ENCODE results near the gene NFKBIL1. TPM values are rescaled to one million over a fixed set of nuclear protein-coding genes. Genes with fewer than 3 reads are reported as not detected.
A peak's percentile ranks its signal among the peaks of the same experiment; 100 is the strongest.

The NFKBIL1 gene
- total RNA-seq, 1 experiment from 2014 or later = 15.1 TPM

DNA sequence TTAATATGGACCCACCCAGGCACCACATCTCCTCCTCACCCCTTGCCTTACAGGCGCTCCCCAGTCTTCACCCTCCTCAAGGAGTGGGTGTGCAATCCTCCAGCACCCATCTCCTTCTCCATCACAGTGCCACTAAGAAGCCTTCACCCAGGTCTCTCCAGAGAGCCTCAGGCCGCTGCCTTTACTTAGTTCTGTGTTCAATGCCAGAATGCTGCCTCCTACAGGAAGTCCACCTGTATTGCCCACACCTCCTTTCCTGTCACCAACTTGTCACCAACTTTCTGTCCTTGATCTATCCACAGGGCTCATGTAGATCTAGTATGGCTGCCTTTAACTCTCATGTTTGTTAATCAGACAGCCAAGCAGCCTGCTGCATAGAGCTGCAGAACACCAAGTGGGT is 38.1 kb downstream of the NFKBIL1 start:
- no peaks in the 10 kb centered on the region for H4K20me1 ChIP-seq (ENCODE audit: control insufficient read depth, insufficient read depth, insufficient read length)
- no peak overlapping the region for H3T11ph ChIP-seq (ENCODE audit: low read length)
- peak; percentile 66 for DNase-seq
- H2BK20ac ChIP-seq (ENCODE audit: low read depth, low read length, poor library complexity, severe bottlenecking) = no peak overlapping the region
- H3K56ac ChIP-seq (ENCODE audit: insufficient read length, low read depth, low read length) = no peak overlapping the region
- H2BK15ac ChIP-seq (ENCODE audit: low read depth, low read length) = no peak overlapping the region
- H2AK5ac ChIP-seq (ENCODE audit: insufficient read length, low read length) = no peak overlapping the region
- no peak overlapping the region for H3K9ac ChIP-seq (ENCODE audit: extremely low read depth, insufficient read length, low read length)
- no peaks in the 10 kb centered on the region for H3K27me3 ChIP-seq (ENCODE audit: insufficient read depth, low read length)
- peaks cover 23 to 35% of the 10 kb centered on the region in 2 experiments for H3K4me1 Mint-ChIP-seq
- H4K5ac ChIP-seq (ENCODE audit: insufficient read length, low read depth, low read length) = no peak overlapping the region
- H3K27ac ChIP-seq (ENCODE audit: insufficient read length, low read depth, low read length) = no peak overlapping the region
- TF ChIP-seq, protein P1, sequence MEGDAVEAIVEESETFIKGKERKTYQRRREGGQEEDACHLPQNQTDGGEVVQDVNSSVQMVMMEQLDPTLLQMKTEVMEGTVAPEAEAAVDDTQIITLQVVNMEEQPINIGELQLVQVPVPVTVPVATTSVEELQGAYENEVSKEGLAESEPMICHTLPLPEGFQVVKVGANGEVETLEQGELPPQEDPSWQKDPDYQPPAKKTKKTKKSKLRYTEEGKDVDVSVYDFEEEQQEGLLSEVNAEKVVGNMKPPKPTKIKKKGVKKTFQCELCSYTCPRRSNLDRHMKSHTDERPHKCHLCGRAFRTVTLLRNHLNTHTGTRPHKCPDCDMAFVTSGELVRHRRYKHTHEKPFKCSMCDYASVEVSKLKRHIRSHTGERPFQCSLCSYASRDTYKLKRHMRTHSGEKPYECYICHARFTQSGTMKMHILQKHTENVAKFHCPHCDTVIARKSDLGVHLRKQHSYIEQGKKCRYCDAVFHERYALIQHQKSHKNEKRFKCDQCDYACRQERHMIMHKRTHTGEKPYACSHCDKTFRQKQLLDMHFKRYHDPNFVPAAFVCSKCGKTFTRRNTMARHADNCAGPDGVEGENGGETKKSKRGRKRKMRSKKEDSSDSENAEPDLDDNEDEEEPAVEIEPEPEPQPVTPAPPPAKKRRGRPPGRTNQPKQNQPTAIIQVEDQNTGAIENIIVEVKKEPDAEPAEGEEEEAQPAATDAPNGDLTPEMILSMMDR (conservative IDR thresholded peaks at IDR 0.05) = peak; percentile 77
- no peaks in the 10 kb centered on the region for H3K79me1 ChIP-seq (ENCODE audit: insufficient read depth, low read depth, low read length, poor library complexity, severe bottlenecking)
- H3K79me2 ChIP-seq (ENCODE audit: insufficient read depth, low read length) = no peaks in the 10 kb centered on the region
- no peak overlapping the region for H3K27ac Mint-ChIP-seq
- H4K8ac ChIP-seq (replicated peaks; ENCODE audit: insufficient read length, low read depth, low read length) = no peak overlapping the region
- no peak overlapping the region for H3K23ac ChIP-seq (ENCODE audit: insufficient read length, low read depth, low read length)
- H3K36me3 Mint-ChIP-seq (ENCODE audit: insufficient read depth in 1 of 3, low read depth in 3 of 3) = no peaks in the 10 kb centered on the region
- WGBS (ENCODE audit: extremely low coverage, insufficient read length, low lambda C conversion rate) = no CpG with 5 or more reads among the region's 2 CpGs
- no peak overlapping the region for H3K4ac ChIP-seq (ENCODE audit: low read depth, low read length)
- no peak overlapping the region for H4K91ac ChIP-seq (ENCODE audit: insufficient read length, low read depth, low read length)
- H3K9me3 ChIP-seq (ENCODE audit: control insufficient read depth, low read depth, low read length) = no peaks in the 10 kb centered on the region
- H2AFZ ChIP-seq (ENCODE audit: low read length) = no peak overlapping the region
- peaks cover 11% of the 10 kb centered on the region for H3K23me2 ChIP-seq (ENCODE audit: insufficient read length, low read depth, low read length, poor library complexity, severe bottlenecking)
- H3K4me2 ChIP-seq (ENCODE audit: insufficient read depth, insufficient read length, low read length) = no peak overlapping the region
- H3K9me3 Mint-ChIP-seq = no peaks in the 10 kb centered on the region; a peak in 1 of 5 replicates
- no peak overlapping the region for H3K18ac ChIP-seq (ENCODE audit: insufficient read length, low read depth, low read length)
- no peak overlapping the region for H2BK120ac ChIP-seq (ENCODE audit: low read depth, low read length, poor library complexity, severe bottlenecking)
- H2BK12ac ChIP-seq (ENCODE audit: insufficient read length, low read depth, low read length) = no peak overlapping the region
- H3K4me3 Mint-ChIP-seq = no peak overlapping the region
- peaks cover 2% of the 10 kb centered on the region; the same call in 1 of the 2 replicates for H3K4me1 ChIP-seq (ENCODE audit: insufficient read depth, low read length)
- H3K14ac ChIP-seq (ENCODE audit: insufficient read depth, low read length) = no peak overlapping the region
- peaks cover 24% of the 10 kb centered on the region for H3K27me3 Mint-ChIP-seq (ENCODE audit: low read depth)
- no peak overlapping the region for H2BK5ac ChIP-seq (ENCODE audit: insufficient read length, low read length)

Data from H9 (cell line).